Muscle of back (tissue), 11 donors: ENCODE results near the gene SEMA5A. TPM values are rescaled to one million over a fixed set of nuclear protein-coding genes. Genes with fewer than 3 reads are reported as not detected.

ENCODE experiments used
- DNase-seq, 3 donors: peaks; one replicate each; pipeline versions ENCODE4 v3.0.0 to v3.0.0-alpha.2; 2013
- polyA plus RNA-seq, 10 donors: library from polyadenylated mRNA; unstranded; fragments of 120-200 nt; gene quantifications; one replicate each; pipeline ENCODE4 v1.2.1, GENCODE V29; 2013; ENCODE audit not compliant: insufficient read length in 10 of 10

The SEMA5A gene
- polyA plus RNA-seq, 10 donors, result 27.6 to 43.9 (median 34.1) TPM

GRCh38 chr5:9069650-9070049 lies 476.2 kb downstream of the SEMA5A start:
- DNase-seq, result peak in 1 of 3 donors; percentile 39

GRCh38 chr5:9067154-9067553 lies 478.7 kb downstream of the SEMA5A start:
- no peak for DNase-seq

- no peak for DNase-seq
Measured at GRCh38 chr5:9066349-9066748, 479.5 kb downstream of the SEMA5A start.

- DNase-seq, result no peak
Measured at GRCh38 chr5:9063615-9064245, 482.1 kb downstream of the SEMA5A start.

GRCh38 chr5:9062873-9063272 lies 483.0 kb downstream of the SEMA5A start:
- DNase-seq, result no peak

GRCh38 chr5:9059920-9060691 lies 485.8 kb downstream of the SEMA5A start:
- DNase-seq, result peak in 2 of 3 donors; percentile 58 to 81

GRCh38 chr5:9058666-9059065 lies 487.2 kb downstream of the SEMA5A start:
- DNase-seq, result no peak

- DNase-seq, result no peak
Measured at GRCh38 chr5:9058161-9058560, 487.7 kb downstream of the SEMA5A start.

GRCh38 chr5:9057406-9058000 lies 488.4 kb downstream of the SEMA5A start:
- DNase-seq, result no peak

- no peak for DNase-seq
Measured at GRCh38 chr5:9056046-9056445, 489.8 kb downstream of the SEMA5A start.

- no peak for DNase-seq
Measured at GRCh38 chr5:9054821-9055589, 490.9 kb downstream of the SEMA5A start.

GRCh38 chr5:9054322-9054721 lies 491.6 kb downstream of the SEMA5A start:
- no peak for DNase-seq

- no peak for DNase-seq
Measured at GRCh38 chr5:9052421-9052820, 493.5 kb downstream of the SEMA5A start.

GRCh38 chr5:9051779-9052178 lies 494.1 kb downstream of the SEMA5A start:
- no peak for DNase-seq

GRCh38 chr5:9047932-9048331 lies 497.9 kb downstream of the SEMA5A start:
- DNase-seq, result no peak

- DNase-seq, result peak in 1 of 3 donors; percentile 77
Measured at GRCh38 chr5:9046756-9047481, 499.0 kb downstream of the SEMA5A start.

GRCh38 chr5:9045946-9046345 lies 499.9 kb downstream of the SEMA5A start:
- no peak for DNase-seq

- DNase-seq, result no peak
Measured at GRCh38 chr5:9042241-9042640, 503.6 kb downstream of the SEMA5A start.

- no peak for DNase-seq
Measured at GRCh38 chr5:9040475-9040874, 505.4 kb downstream of the SEMA5A start.

GRCh38 chr5:9037048-9037447 lies 508.8 kb downstream of the SEMA5A start:
- DNase-seq, result no peak

GRCh38 chr5:9035346-9035745 lies 510.5 kb downstream of the SEMA5A start:
- DNase-seq, result no peak

GRCh38 chr5:9034649-9035048 lies 511.2 kb downstream of the SEMA5A start:
- DNase-seq, result no peak
